ENCODE data around the gene C3orf33.

GRCh38 chr3:155739154-155739553 lies 66.9 kb downstream of the C3orf33 start:
- TF ChIP-seq REST (IDR thresholded peaks at IDR 0.05; ENCODE audit: unreplicated experiment) (no peak), CTCF (conservative IDR thresholded peaks at IDR 0.05; ENCODE audit: low read depth in 2 of 2) (peak in 1 of 2 experiments; percentile 49), POLR2AphosphoS5 (IDR thresholded peaks at IDR 0.05; ENCODE audit: low read depth) (no peak), EZH2 (IDR thresholded peaks at IDR 0.05; ENCODE audit: low read depth, unreplicated experiment) (no peak), CREB1 (CRISPR knock-in tag; IDR thresholded peaks at IDR 0.05; ENCODE audit: low read depth) (no peak), ETS1 (IDR thresholded peaks at IDR 0.05) (no peak), JUNB (IDR thresholded peaks at IDR 0.05; ENCODE audit: unreplicated experiment) (no peak), EZH2phosphoT487 (IDR thresholded peaks at IDR 0.05; ENCODE audit: unreplicated experiment) (no peak)

All from GM23338 (cell line).